Central memory CD4-positive, alpha-beta T cell (primary cell): ENCODE measurements around the gene LRP4.

Source experiments
- DNase-seq: peaks from one replicate; pipeline ENCODE4 v3.0.0; 2022

Gene LRP4

GRCh38 chr11:46838501-46838900, 79.8 kb downstream of the LRP4 start:
- DNase-seq = no peak

GRCh38 chr11:46837860-46838259, 80.5 kb downstream of the LRP4 start:
- DNase-seq = no peak

DNA sequence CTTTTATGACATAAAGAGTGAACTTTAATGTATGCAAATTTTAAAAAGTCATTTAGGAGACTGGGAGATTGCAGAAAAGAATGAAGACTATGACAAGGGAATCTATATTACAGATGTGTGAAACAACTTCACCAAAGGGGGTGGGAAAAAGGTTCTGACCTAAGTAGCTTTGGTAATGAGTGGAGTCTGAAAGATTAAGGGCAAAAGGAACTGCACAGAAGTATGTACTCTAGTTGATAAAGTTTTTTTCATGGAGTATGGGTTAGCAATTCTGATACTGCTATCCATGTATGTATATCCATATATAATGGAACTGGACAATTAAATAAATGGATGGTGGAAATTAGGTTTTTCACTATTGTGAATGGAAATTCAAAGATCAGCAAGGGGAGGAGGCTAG, 81.5 kb downstream of the LRP4 start:
- DNase-seq = no peak

DNA sequence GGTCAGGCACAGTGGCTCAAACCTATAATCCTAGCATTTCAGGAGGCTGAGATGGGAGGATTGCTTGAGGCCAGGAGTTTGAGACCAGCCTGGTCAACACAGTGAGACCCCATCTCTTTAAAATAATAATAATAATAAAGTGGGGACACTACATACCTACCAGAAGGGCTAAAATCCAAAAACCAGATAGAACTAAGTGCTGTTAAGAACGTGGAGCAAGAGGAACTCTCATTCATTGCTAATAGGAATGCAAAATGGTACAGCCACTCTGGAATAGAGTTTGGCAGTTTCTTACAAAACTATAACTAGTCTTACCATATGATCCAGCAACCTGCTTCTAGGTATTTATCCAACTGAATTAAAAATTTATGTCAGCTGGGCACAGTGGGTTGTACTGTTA, 81.9 kb downstream of the LRP4 start:
- no peak for DNase-seq

- DNase-seq = no peak
These were observed 82.5 kb downstream of the LRP4 start for GRCh38 chr11:46835897-46836296.

GRCh38 chr11:46834821-46835220, 83.5 kb downstream of the LRP4 start:
- DNase-seq = no peak

DNA sequence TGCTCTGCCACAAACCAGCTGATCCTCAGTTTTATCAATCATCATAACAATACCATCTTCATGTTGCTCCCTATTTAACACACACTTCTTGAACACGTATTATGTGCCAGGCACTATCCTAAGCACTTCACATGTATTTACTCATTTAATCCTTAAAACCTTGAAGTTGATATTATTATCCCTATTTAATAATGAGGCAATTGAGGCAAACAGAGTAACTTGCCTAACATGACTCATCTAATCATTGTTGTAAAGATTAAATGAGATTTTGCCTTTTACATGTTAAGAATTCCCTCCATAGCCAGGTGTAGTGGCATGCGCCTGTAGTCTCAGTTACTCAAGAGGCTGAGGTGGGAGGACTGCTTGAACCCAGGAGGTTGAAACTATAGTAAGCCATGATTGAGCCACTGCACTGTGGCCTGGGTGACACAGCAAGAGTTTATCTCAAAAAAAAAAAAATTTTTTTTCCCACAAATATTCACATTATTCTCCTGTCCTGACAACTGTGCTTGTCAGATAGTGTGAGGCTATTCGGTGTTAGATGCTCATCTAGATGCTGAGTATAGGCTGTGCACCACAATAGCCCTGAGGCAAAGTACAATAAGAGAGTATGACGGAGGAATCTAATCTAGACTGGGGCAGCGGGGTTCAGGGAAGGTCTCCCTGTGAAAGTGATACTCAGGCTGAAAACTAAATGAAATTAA, 85.7 kb downstream of the LRP4 start:
- DNase-seq = no peak

DNA sequence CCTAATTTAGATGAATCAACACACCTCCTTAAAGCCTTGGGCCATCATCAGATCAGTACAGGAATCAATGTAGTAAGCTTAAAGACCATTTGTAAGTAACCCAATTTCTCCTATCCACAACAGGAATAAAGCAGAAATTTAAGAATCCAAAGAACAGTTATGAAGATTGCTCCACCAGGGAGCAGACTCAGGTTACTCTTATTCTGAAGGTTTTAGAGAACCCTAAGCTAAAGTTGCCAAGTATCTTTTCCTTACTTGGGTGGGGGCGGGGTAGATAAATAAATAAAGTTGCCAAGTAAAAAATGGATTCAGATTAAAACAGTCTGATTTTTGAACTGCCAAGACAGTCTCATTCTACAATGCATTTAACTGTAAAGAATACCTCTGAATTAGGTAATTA, 90.4 kb downstream of the LRP4 start:
- no peak for DNase-seq

- peak; percentile 61 for DNase-seq
These were observed 91.9 kb downstream of the LRP4 start for GRCh38 chr11:46826310-46827044.

DNA sequence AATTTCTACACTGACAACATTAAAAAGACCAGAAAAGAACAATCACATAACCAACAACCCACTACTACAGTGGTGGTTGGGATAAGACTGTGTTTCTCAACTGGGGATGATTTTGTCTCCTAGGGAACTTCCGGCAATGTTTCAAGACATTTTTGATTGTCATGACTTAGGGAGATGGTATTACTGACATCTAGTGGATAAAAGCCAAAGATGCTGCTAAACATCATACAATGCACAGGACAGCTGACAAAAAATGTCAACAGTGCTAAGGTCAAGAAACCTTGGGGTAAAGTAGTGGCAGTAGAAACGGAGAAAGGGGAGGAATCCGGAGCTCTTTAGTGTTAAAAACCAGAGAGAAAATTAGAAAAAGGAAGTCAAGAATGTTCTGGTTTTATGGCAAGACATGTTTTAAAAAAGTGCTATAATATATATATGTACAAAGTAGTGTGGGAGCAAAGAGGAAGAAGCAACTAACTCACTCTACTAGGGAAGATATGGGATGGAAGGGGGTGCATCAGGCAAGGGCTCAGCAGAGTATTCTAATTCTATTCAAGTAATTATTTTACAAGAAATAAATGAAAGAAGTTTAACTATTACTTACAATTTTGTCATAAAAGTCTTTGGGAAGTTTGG, 109.4 kb downstream of the LRP4 start:
- DNase-seq = peak; percentile 4
